SU-DHL-6 (cell line): Measurements from ENCODE around the gene ZFAND3.

Source experiments
- H2AFZ ChIP-seq: fragments of 200-600 bp; sonication (generic); 2 replicates; pipeline ENCODE4 v1.6.1; 2014; ENCODE audit warnings: low read depth, mild to moderate bottlenecking, moderate library complexity, mixed read lengths, antibody characterized with exemption, low read length; ENCODE audit not compliant: severe bottlenecking
- H3F3A ChIP-seq: fragments of 200-600 bp; shearing (Covaris generic); 2 replicates; pipeline ENCODE4 v1.6.0; 2016; ENCODE audit warnings: antibody characterized with exemption, mild to moderate bottlenecking; ENCODE audit not compliant: insufficient read depth
- H3K27ac ChIP-seq: fragments of 200-600 bp; sonication (generic); 2 replicates; pipeline ENCODE4 v1.5.1; 2016; ENCODE audit warnings: low read depth, mild to moderate bottlenecking, low read length, moderate library complexity, mixed read lengths
- H3K27me3 ChIP-seq: fragments of 200-600 bp; sonication (generic), shearing (Covaris generic); 2 replicates; pipeline ENCODE4 v1.6.0; 2014; ENCODE audit warnings: mild to moderate bottlenecking, low read length
- H3K36me3 ChIP-seq: fragments of 200-600 bp; sonication (generic); 2 replicates; pipeline ENCODE4 v1.6.1; 2014; ENCODE audit warnings: mild to moderate bottlenecking, low read length, mixed read lengths
- H3K4me2 ChIP-seq: fragments of 300-600, 200-600 bp; shearing (Covaris generic), sonication (generic); 2 replicates; pipeline ENCODE4 v1.6.0; 2014; ENCODE audit warnings: low read length, low read depth, mild to moderate bottlenecking; ENCODE audit not compliant: poor library complexity, severe bottlenecking
- H3K4me3 ChIP-seq: fragments of 200-600 bp; sonication (generic); 2 replicates; pipeline ENCODE4 v1.5.1; 2014; ENCODE audit warnings: antibody characterized with exemption, low read length, mild to moderate bottlenecking, mixed read lengths; ENCODE audit not compliant: insufficient read depth, poor library complexity, severe bottlenecking
- H3K79me2 ChIP-seq: fragments of 200-600 bp; sonication (generic); 2 replicates; pipeline ENCODE4 v1.6.1; 2014; ENCODE audit warnings: mild to moderate bottlenecking, low read length, moderate library complexity; ENCODE audit not compliant: insufficient read depth
- H3K9ac ChIP-seq: fragments of 200-600 bp; sonication (generic); 2 replicates; pipeline ENCODE4 v1.7.0; 2014; ENCODE audit warnings: mild to moderate bottlenecking, low read length
- H3K9me2 ChIP-seq: fragments of 200-600 bp; sonication (generic); replicated peaks from 2 replicates; pipeline ENCODE4 v1.6.1; 2014; ENCODE audit warnings: low read length; ENCODE audit not compliant: insufficient read depth
- H3K9me3 ChIP-seq: fragments of 200-600 bp; sonication (generic); 2 replicates; pipeline ENCODE4 v1.6.1; 2014; ENCODE audit warnings: low read length, mixed read lengths; ENCODE audit not compliant: insufficient read depth
- H4K20me1 ChIP-seq: fragments of 200-600 bp; sonication (generic); 2 replicates; pipeline ENCODE4 v1.6.1; 2014; ENCODE audit warnings: low read depth, mild to moderate bottlenecking, antibody characterized with exemption, low read length, moderate library complexity, mixed read lengths
- EZH2phosphoT487 ChIP-seq: fragments of 200-600 bp; sonication (generic), shearing (Covaris generic); conservative IDR thresholded peaks from 2 replicates; pipeline ENCODE4 v1.6.1; 2018; ENCODE audit warnings: mild to moderate bottlenecking, antibody characterized with exemption, low read length, moderate library complexity, mixed read lengths
- TF ChIP-seq, protein P1 (sequence below): fragments of 200-600 bp; sonication (generic); IDR thresholded peaks from one replicate; pipeline ENCODE4 v1.5.1; 2017; ENCODE audit warnings: antibody characterized with exemption, mild to moderate bottlenecking, low read length, moderate library complexity; ENCODE audit not compliant: insufficient read depth, poor library complexity, severe bottlenecking

ZFAND3 gene

GRCh38 chr6:37862430-37862829, 42.9 kb downstream of the ZFAND3 start:
- Histone ChIP-seq H4K20me1 (peaks cover 31% of the 10 kb centered on the region), H3F3A (no peaks in the 10 kb centered on the region), H3K9me3 (no peaks in the 10 kb centered on the region), H2AFZ (no peak overlapping the region), H3K9me2 (no peaks in the 10 kb centered on the region), H3K36me3 (no peaks in the 10 kb centered on the region), H3K79me2 (peaks cover 54% of the 10 kb centered on the region), H3K27me3 (no peaks in the 10 kb centered on the region), H3K4me3 (no peak overlapping the region), H3K4me2 (no peak overlapping the region), H3K9ac (no peak overlapping the region), H3K27ac (no peak overlapping the region)
- TF ChIP-seq, protein P1, sequence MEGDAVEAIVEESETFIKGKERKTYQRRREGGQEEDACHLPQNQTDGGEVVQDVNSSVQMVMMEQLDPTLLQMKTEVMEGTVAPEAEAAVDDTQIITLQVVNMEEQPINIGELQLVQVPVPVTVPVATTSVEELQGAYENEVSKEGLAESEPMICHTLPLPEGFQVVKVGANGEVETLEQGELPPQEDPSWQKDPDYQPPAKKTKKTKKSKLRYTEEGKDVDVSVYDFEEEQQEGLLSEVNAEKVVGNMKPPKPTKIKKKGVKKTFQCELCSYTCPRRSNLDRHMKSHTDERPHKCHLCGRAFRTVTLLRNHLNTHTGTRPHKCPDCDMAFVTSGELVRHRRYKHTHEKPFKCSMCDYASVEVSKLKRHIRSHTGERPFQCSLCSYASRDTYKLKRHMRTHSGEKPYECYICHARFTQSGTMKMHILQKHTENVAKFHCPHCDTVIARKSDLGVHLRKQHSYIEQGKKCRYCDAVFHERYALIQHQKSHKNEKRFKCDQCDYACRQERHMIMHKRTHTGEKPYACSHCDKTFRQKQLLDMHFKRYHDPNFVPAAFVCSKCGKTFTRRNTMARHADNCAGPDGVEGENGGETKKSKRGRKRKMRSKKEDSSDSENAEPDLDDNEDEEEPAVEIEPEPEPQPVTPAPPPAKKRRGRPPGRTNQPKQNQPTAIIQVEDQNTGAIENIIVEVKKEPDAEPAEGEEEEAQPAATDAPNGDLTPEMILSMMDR = no peak
- no peak for TF ChIP-seq EZH2phosphoT487

DNA sequence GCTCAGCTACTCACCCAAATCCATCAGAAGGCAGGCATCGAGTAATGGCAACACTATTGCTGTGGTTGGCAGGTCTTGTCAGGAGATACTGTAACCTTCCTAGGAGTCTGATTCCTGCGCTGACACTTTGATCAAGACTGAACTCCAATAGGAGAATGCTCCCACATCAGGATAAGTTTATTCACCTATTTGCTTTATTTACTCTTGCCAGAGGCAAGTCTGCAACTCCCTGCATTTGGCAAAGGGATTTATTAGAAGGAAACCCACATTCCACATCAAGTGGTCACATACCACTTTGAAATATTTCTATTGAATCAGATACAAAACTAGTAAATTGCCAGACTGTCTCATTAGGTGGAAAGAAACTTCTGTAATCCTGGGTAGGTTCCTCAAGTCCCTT, 43.5 kb downstream of the ZFAND3 start:
- Histone ChIP-seq H3K79me2 (peaks cover 55% of the 10 kb centered on the region), H3K36me3 (no peaks in the 10 kb centered on the region), H4K20me1 (peaks cover 29% of the 10 kb centered on the region), H3K27me3 (no peaks in the 10 kb centered on the region), H2AFZ (no peak overlapping the region), H3K9me2 (no peaks in the 10 kb centered on the region), H3F3A (no peaks in the 10 kb centered on the region), H3K9me3 (no peaks in the 10 kb centered on the region), H3K4me3 (no peak overlapping the region), H3K27ac (no peak overlapping the region), H3K4me2 (no peak overlapping the region), H3K9ac (no peak overlapping the region)
- TF ChIP-seq, protein P1 = no peak
- no peak for TF ChIP-seq EZH2phosphoT487

DNA sequence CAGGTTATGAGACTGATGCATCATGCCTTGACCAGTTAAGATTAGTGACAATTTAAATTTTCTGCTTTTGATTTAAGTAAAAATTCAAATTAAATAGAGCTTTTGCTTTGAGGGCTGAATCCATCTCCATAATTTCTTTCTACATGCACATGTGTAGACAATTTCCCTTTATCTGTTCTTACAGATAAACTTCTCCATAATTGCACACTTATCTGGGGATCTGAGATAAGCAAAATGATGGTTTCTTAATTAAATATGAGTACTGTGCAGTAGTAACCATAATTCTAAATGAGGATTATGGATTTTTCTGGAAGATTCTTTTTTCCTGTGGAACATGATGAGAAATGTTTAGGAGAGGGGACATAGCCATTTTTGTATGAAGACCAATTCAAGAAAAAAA, 44.7 kb downstream of the ZFAND3 start:
- H3K4me2 ChIP-seq = no peak overlapping the region
- H3K79me2 ChIP-seq = peaks cover 57% of the 10 kb centered on the region
- no peak overlapping the region for H3K4me3 ChIP-seq
- no peak overlapping the region for H2AFZ ChIP-seq
- H4K20me1 ChIP-seq = peaks cover 26% of the 10 kb centered on the region
- TF ChIP-seq, protein P1 = no peak
- no peak for TF ChIP-seq EZH2phosphoT487
- H3K9ac ChIP-seq = no peak overlapping the region
- no peaks in the 10 kb centered on the region for H3K9me2 ChIP-seq
- H3K27ac ChIP-seq = no peak overlapping the region
- H3K27me3 ChIP-seq = no peaks in the 10 kb centered on the region
- no peaks in the 10 kb centered on the region for H3K9me3 ChIP-seq
- no peaks in the 10 kb centered on the region for H3F3A ChIP-seq
- H3K36me3 ChIP-seq = no peaks in the 10 kb centered on the region
